Thyroid gland (tissue), 4 donors: ENCODE measurements around the gene MYMK. TPM values are rescaled to one million over a fixed set of nuclear protein-coding genes. Genes with fewer than 3 reads are reported as not detected.
A peak's percentile ranks its signal among the peaks of the same experiment; 100 is the strongest.

Experiments
- DNase-seq, 2 donors: peaks; one replicate each; pipeline ENCODE4 v3.0.0-alpha.2; 2019
- H3K27ac ChIP-seq, 3 donors: fragments of 200-600 bp; sonication (generic); 1 replicate in 2 of 3; 2 replicates in 1 of 3; pipeline ENCODE4 v1.5.1; 2016 to 2019; ENCODE audit warnings: mild to moderate bottlenecking in 1 of 3, moderate library complexity in 1 of 3
- H3K27me3 ChIP-seq: fragments of 200-600 bp; sonication (generic); one replicate; pipeline ENCODE4 v1.5.1; 2019
- H3K36me3 ChIP-seq, 2 donors: fragments of 200-600 bp; sonication (generic); one replicate each; pipeline ENCODE4 v1.5.1; 2016 to 2019
- H3K4me1 ChIP-seq, 2 donors: fragments of 200-600 bp; sonication (generic); one replicate each; pipeline ENCODE4 v1.5.1; 2017 to 2019
- H3K4me3 ChIP-seq, 3 donors: fragments of 200-600 bp; sonication (generic); replicated peaks in 1 of 3; 1 replicate in 2 of 3; 2 replicates in 1 of 3; pipeline ENCODE4 v1.5.1; 2016; ENCODE audit warnings: mild to moderate bottlenecking in 1 of 3
- H3K9me3 ChIP-seq: fragments of 200-600 bp; sonication (generic); one replicate; pipeline ENCODE4 v1.5.1; 2017
- CTCF ChIP-seq, 6 experiments: fragments of 200-600 bp in 3 of 6; fragments of 450-650 bp in 3 of 6; sonication (generic) in 3 of 6; IDR thresholded peaks; one replicate each; pipeline ENCODE4 v1.5.1; 2016 to 2019; ENCODE audit warnings: antibody characterized with exemption in 6 of 6, mild to moderate bottlenecking in 2 of 6, inconsistent platforms in 1 of 6, moderate library complexity in 1 of 6
- POLR2A ChIP-seq, 2 donors: fragments of 450-650 bp; IDR thresholded peaks; one replicate each; pipeline ENCODE4 v1.6.1; 2017; ENCODE audit warnings: antibody characterized with exemption in 2 of 2, mild to moderate bottlenecking in 2 of 2, moderate library complexity in 1 of 2
- WGBS, 2 donors: methylation state at CpG; one replicate each; pipeline ENCODE4 v1.1.5; 2017; 5-methylcytosine and 5-hydroxymethylcytosine counted together
- intact Hi-C: fragments of 100-400 bp; cut with DNase I; formaldehyde crosslinking; loops from one replicate; pipeline ENCODE4 v1.15.1; 2023
- total RNA-seq, 4 donors: library from RNA; depleted of rRNA; stranded (reverse); fragments of >200 nt; gene quantifications; one replicate each; pipeline ENCODE4 v1.2.3, GENCODE V29; 2016

MYMK gene
- total RNA-seq, 4 donors from 2014 or later = not detected

DNA sequence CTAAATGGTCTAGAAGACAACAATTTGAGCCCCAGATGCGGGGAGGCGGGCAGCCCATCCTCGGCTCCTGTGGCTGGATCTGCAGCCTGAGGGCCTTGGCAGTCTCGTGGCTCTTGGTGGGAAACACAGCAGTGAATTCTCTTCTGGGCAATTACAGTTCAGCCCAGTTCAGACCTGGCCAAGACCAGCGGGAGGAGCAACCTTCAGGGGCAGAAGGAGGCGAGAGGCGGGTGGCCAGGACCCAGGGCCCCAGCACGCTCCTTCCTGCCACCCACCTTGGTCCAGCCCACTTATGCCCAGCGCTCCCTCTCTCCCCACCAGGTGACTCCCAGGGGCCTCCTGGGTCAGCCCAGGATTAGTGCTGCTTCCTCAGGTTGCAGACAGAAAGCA lies 7.8 kb downstream of the MYMK start:
- H3K4me1 ChIP-seq = peaks cover 22 to 38% of the 10 kb centered on the region in 2 donors
- no peaks in the 10 kb centered on the region for H3K36me3 ChIP-seq
- no peak for TF ChIP-seq POLR2A (IDR thresholded peaks at IDR 0.05)
- no peak for TF ChIP-seq CTCF (IDR thresholded peaks at IDR 0.05)
- H3K27me3 ChIP-seq = no peaks in the 10 kb centered on the region
- WGBS, 2 donors = 87 to 92% methylated on average over 4 to 9 of the region's 9 CpGs
- intact Hi-C loops = no loop called here
- H3K27ac ChIP-seq = no peak overlapping the region
- H3K9me3 ChIP-seq = no peaks in the 10 kb centered on the region
- H3K4me3 ChIP-seq = no peak overlapping the region
- no peak for DNase-seq

DNA sequence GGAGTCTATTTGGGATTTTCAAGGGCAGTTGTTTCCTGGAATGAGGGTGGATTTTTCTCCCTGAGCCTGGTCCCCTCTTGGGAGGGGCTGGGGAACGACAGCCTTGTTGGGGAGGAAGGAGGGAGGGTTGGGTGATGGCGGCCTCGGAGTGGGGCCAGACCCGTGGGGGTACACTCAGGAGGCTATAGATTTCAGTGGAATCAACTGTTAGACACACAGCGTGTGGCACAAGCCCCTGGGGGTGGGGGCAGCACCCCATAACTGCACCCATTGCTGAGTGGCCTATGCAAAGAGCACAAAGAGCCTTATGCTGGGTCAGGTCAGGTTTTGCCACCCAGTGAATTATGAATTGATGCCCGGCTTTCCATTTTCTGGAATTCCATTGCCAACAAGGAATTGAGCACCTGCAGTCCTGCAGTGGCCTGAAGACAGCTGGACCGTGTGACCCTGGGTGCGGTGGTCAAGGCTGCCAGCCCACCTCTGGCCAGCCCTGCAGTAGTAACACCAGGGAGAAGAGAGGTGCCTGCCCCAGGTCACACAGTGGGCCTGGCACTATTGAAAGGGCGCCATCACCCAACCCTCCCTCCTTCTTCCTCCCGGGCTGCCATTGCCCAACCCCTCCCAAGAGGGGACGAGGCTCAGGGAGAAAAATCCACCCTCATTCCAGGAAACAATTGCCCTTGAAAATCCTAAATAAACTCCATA lies 8.4 kb downstream of the MYMK start:
- Histone ChIP-seq H3K4me3 (no peak overlapping the region), H3K36me3 (no peaks in the 10 kb centered on the region), H3K27me3 (no peaks in the 10 kb centered on the region), H3K27ac (no peak overlapping the region), H3K4me1 (peaks cover 22 to 38% of the 10 kb centered on the region in 2 donors), H3K9me3 (no peaks in the 10 kb centered on the region)
- intact Hi-C loops = no loop called here
- whole genome bisulfite sequencing, 2 donors = 46 to 55% methylated on average over 8 to 11 of the region's 11 CpGs
- TF ChIP-seq CTCF (IDR thresholded peaks at IDR 0.05) (no peak), POLR2A (IDR thresholded peaks at IDR 0.05) (no peak)
- no peak for DNase-seq

DNA sequence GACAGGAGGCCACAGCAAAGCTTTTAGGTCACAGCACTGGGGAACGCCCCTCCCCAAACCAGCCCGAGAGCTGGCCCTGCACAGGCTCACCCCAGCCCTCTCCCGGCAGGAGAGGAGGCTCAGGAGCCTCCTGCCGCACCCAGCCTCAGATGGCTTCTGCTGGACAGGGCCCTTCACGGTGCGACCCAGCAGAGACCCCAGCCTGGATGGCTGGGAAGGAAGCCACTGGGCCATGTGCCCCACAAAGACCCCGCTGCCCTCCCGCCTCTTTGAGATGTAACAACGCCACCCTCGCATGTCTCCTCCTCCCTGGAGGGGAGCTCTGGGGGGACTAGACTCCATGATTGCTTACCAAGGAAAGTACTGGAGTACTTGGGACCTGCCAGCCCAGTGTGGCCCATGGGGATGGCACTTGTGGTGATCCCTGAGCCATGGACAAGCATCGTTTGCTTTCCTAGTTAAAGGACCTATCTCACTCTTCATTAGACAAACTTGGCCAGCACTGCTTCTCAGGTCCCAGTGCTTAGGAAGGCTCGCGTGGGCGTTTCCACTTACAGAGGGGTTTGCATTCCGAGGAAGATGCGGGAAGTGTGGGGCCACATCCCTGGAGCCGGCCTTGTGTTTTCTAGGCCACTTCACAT lies 9.0 kb downstream of the MYMK start:
- peak; percentile 60 to 82 for DNase-seq
- H3K27ac ChIP-seq = no peak overlapping the region
- no peak overlapping the region for H3K4me3 ChIP-seq
- intact Hi-C loops = no loop called here
- TF ChIP-seq CTCF (IDR thresholded peaks at IDR 0.05) (no peak), POLR2A (IDR thresholded peaks at IDR 0.05) (no peak)
- H3K27me3 ChIP-seq = no peaks in the 10 kb centered on the region
- H3K36me3 ChIP-seq = no peaks in the 10 kb centered on the region
- WGBS, 2 donors = 58 to 68% methylated on average over 13 to 17 of the region's 17 CpGs
- H3K9me3 ChIP-seq = no peaks in the 10 kb centered on the region
- peaks cover 22 to 38% of the 10 kb centered on the region in 2 donors for H3K4me1 ChIP-seq

DNA sequence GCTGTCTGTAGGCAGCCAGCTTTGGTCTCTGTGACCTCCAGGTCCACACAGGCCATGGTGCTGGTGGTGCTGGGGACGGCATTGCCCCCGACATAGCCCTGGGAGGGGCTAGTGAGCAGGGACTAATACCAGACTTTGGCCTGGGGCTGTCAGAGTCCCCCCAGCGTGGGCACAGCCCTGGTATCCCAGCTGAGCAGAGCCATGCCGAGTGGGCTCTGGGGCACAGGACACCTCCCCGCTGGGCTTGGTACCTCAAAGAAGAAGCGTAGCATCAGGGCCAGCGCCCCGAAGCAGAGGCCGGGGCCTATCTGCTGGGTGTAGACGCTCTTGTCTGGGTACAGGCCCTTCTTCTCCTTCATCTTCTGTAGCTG lies 9.5 kb downstream of the MYMK start:
- intact Hi-C loops = no loop called here
- peaks cover 22 to 38% of the 10 kb centered on the region in 2 donors for H3K4me1 ChIP-seq
- WGBS, 2 donors = 92 to 93% methylated on average over 6 to 7 of the region's 10 CpGs
- H3K36me3 ChIP-seq = no peaks in the 10 kb centered on the region
- DNase-seq = no peak
- no peaks in the 10 kb centered on the region for H3K27me3 ChIP-seq
- H3K9me3 ChIP-seq = no peaks in the 10 kb centered on the region
- H3K27ac ChIP-seq = no peak overlapping the region
- TF ChIP-seq POLR2A (IDR thresholded peaks at IDR 0.05) (no peak), CTCF (IDR thresholded peaks at IDR 0.05) (no peak)
- H3K4me3 ChIP-seq = no peak overlapping the region
